DMS114 treated with DMSO at 0.1 percent for 48 hours (cell line): ENCODE data around the gene ARMH1.
A peak's percentile ranks its signal among the peaks of the same experiment; 100 is the strongest.
"Not testable (repeated sequence)": the region's sequence is repeated elsewhere in the genome, so short reads cannot be mapped to it uniquely, and the experiment has no call there.

Source experiments
- DNase-seq: peaks from one replicate; lab custom pipeline; 2025; ENCODE audit not compliant: unreplicated experiment; lab: John Stamatoyannopoulos, UW

ARMH1 gene

DNA sequence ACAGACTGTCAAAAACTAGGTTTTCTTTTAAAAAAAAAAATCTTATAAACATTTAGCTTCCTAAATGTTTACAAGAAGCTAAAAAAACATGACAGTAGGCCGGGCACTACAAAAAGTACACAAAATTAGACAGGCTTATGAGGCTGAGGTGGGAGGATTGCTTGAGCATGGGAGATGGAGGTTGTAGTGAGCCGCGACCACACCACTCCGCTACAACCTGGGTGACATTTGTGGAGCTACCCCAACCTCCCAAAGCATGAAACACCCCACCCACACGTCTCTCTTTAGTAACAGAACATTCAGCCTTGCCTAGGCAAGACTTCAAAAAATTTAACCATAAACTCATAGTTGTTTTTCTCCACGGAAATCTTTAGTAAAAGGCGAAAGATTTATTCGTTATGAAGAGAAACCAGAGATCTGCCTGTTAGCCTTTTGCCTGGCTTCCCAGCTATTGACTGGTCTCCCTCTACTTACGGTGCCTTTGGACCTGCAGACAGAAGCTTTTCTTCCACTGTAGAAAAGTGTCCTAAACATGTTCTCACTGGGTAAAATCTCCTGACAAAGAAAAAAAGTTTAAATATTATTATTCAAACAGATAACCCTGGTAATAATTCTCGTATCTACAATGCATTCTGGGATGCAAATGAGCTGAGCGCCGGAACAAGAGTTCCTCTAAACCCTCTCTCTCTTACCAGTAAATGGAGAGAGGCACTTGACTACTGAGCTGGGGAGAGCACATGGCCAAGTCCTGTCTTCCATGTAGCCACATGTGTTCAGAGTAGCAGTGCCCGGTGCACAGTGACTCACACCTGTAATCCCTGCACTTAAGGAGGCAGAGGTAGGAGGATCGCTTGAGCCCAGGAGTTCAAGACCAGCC, 47.2 kb downstream of the ARMH1 start:
- peak; percentile 97 for DNase-seq

- DNase-seq = no peak
Observed at GRCh38 chr1:44723064-44723463, 48.5 kb downstream of the ARMH1 start.

DNA sequence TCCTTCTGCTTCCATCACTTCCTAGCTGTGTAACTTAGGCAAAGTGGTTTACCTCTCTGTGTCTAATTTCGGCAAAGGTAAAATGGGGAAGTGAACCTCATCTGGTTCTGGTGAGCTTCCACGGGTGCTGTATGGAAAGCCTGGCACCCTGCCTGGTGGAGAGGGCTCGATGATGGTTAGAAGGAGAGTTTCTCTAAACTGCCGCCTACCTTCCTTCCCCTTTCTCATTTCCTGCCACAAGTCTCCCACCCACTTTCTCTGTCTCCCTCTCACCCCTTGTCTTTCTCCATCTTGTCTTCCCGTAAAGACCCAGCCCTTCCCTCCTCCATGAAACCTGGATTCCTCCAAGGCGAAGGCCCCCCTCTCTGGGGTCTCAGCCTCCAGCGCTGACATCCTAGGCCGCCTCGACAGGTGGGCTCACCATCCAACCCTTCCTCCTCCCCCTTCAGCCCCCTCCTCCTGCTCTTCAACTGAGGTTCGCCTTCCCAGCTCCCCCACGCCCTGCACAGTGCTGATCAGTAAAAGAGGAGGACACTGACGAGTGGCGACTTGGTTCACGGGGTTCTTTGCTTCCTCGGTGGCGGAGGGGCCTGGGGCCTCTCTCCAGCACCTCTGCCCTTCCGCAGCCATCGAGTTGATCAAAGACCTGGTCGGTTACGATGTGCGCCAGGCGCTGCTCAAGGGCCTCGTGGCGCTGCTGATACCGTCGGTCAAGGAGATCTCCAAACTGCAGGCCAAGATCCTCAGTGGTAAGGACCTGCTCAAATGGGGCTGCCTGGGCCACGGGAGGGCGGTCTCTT, 49.2 kb downstream of the ARMH1 start:
- no peak for DNase-seq

DNA sequence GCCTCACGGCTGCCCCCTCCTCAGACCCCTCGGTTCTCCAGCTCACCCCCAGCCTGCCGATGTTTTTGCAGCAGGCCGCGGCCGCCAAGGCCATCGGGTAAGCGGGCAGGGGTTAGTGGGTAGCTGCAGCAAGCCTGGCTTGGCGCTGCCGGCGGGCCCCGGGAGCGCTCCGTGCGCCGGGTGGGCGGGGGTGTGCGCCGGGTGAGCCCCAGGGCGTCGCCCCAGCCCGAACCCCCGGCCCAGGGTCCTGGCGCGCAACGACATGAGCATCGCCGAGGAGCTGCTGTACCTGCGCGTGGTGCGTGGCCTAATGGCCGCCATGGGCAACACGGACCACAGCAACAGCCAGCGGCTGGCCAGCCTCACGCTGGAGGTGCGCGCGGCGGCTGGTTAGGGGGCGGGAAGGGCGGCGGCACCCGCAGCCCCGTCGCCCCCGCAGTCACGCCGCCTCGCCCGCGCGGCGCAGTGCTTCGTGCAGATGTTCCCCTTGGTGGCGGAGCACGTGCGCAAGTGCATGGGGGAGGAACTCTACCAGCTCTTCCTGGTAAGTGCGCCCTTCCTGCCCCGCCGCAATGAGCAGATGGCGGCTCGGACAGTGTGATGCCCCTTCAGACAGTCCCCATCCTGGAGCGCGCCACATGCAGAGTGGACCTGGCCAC, 49.9 kb downstream of the ARMH1 start:
- DNase-seq = no peak

DNA sequence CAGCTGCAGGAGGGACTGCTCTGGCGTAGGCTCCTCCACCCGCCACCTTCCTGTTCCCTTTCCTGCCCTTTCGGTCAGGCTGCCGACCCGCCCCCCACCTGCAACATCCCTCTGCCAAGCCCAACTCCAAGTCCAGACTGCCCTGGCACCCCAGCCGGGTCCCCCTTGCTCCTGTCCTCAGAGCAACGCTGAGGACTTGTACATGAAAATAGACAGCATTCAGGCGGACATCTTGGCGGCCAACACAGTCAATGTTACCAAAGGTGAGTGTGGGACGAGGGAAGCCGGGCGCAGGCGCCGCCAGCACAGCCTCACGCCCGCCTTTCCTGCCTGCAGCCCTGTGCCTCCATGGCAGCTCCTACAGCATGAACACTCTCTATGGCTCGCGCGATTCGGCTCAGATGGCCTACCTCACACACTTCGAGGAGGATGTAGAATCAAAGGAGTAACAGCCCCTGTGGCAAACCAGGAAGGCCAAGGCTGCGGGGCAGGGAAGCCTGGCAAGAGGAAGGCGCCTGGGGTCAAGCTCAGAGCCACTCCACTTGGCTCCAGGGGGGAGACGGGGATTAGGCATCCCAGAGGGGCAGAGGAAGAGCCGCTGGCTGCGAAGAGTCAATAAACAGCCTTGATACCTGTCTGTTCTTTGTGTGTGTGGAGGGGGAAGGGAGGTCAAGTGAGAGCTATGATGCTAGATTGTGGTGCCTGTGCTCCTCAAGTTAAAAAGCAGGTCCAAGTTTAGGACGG, 50.6 kb downstream of the ARMH1 start:
- DNase-seq = no peak

GRCh38 chr1:44730741-44731512, 56.4 kb downstream of the ARMH1 start, which contains the start of gene RNU5D-1:
RNU5D-1 (minus strand) TSS chr1:44731170.
- peak; percentile 99 for DNase-seq

DNA sequence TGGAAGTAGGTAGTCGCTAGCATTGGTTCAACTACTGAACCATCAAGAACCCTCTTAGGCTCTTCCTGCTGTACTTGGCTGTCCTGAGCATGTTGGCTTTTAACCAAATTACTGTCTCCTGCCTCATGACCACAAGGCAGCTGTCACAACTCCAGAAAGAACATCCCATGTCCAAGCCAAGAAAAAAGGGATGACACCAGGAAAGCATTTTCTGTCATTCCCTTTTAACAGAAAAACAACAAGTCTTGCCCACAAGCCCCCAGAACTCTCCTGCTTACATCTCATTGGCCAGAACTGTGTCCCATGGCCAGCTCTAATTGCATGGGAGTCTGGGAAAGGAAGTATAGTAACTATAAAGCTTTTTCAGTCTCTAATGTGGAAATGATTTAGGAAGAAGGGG, 58.9 kb downstream of the ARMH1 start:
- no peak for DNase-seq

- no peak for DNase-seq
Observed at GRCh38 chr1:44733784-44734183, 59.3 kb downstream of the ARMH1 start.

- DNase-seq = no peak
Observed at GRCh38 chr1:44735992-44736391, 61.5 kb downstream of the ARMH1 start.

GRCh38 chr1:44738953-44739306, 64.4 kb downstream of the ARMH1 start:
- not testable (repeated sequence) for DNase-seq

- DNase-seq = peak; percentile 97
Observed at GRCh38 chr1:44739307-44740178, 65.0 kb downstream of the ARMH1 start, which contains the start of gene KIF2C. KIF2C (plus strand) TSS chr1:44739837; CDS start chr1:44739933, 96 bp downstream.

- DNase-seq = no peak
Observed at GRCh38 chr1:44740179-44740617, 65.7 kb downstream of the ARMH1 start.

GRCh38 chr1:44743211-44743610, 68.7 kb downstream of the ARMH1 start:
- DNase-seq = no peak

DNA sequence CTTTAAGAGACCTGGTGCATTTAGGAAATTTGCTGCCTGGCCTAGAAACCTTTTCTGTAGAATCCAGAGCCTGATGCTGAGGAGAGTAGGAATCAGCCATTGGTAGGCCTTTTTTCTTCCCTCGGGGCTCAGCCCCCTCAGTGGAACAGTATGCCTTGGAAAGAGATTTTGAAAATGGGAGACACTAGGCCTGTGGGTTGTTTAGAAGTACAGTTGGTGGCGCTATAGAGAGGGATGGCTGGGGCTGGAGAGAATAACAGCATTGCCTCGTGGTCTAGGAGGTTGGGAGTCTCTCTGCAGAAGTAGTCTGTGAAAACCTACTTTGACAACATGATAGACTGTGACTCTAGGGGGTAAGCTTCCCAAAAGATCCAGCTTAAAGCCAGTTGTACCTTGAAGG, 73.4 kb downstream of the ARMH1 start:
- DNase-seq = no peak

GRCh38 chr1:44757420-44757819, 82.9 kb downstream of the ARMH1 start:
- no peak for DNase-seq

DNA sequence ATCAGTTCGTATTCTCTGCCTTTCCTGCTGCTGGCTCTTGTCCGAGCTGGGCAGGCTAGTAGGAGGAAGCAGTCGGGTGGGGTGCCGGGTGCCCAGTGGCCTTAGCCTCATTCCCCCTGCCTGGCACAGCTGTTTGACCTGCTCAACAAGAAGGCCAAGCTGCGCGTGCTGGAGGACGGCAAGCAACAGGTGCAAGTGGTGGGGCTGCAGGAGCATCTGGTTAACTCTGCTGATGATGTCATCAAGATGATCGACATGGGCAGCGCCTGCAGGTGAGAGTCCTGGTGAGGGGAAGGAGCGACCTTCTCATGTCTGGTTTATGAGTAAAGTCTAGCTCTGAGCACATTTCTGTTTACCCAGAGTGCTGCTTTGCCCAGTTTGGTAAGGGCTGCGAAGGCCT, 84.6 kb downstream of the ARMH1 start:
- DNase-seq = no peak

- no peak for DNase-seq
Observed at GRCh38 chr1:44760876-44761275, 86.4 kb downstream of the ARMH1 start.

DNA sequence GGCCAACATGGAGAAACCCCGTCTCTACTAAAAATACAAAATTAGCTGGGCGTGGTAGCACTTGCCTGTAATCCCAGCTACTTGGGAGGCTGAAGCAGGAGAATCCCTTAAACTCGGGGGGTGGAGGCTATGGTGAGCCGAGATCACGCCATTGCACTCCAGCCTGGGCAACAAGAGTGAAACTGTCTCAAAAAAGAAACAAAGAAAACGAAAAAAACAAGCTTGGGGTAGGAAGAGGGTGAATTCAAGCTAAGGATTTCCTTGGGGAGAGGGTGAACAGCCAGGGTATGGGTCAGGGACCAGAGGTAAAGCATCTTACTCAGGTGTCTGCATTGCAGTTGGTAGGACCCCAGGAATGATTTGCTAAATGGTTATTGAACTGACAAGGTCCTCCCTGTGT, 91.9 kb downstream of the ARMH1 start:
- DNase-seq = not testable (repeated sequence)
